Measurements from ENCODE around the gene RACGAP1.

- TF ChIP-seq, protein P1, sequence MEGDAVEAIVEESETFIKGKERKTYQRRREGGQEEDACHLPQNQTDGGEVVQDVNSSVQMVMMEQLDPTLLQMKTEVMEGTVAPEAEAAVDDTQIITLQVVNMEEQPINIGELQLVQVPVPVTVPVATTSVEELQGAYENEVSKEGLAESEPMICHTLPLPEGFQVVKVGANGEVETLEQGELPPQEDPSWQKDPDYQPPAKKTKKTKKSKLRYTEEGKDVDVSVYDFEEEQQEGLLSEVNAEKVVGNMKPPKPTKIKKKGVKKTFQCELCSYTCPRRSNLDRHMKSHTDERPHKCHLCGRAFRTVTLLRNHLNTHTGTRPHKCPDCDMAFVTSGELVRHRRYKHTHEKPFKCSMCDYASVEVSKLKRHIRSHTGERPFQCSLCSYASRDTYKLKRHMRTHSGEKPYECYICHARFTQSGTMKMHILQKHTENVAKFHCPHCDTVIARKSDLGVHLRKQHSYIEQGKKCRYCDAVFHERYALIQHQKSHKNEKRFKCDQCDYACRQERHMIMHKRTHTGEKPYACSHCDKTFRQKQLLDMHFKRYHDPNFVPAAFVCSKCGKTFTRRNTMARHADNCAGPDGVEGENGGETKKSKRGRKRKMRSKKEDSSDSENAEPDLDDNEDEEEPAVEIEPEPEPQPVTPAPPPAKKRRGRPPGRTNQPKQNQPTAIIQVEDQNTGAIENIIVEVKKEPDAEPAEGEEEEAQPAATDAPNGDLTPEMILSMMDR (conservative IDR thresholded peaks at IDR 0.05; ENCODE audit: low read depth, low read length), result no peak
- TF ChIP-seq EZH2 (IDR thresholded peaks at IDR 0.05; ENCODE audit: low read length, unreplicated experiment), result no peak
- TF ChIP-seq EZH2phosphoT487 (IDR thresholded peaks at IDR 0.05; ENCODE audit: borderline replicate concordance, low read length), result no peak
Observed at GRCh38 chr12:50005175-50005574, 20.1 kb downstream of the RACGAP1 start.

Measured in PC-3 (cell line).